GM12878 (cell line): Measurements from ENCODE around the gene FAM184B.

ENCODE experiments used
- BRCA1 ChIP-seq: IDR thresholded peaks from 2 replicates; pipeline ENCODE4 v1.6.1; 2011; ENCODE audit warnings: low read depth, low read length, improper control_type of control experiment
- CTCF ChIP-seq, 3 experiments: IDR thresholded peaks in 2 of 3; conservative IDR thresholded peaks in 1 of 3; 2 replicates each; pipeline ENCODE4 v1.5.1; 2011; ENCODE audit warnings: low read depth in 3 of 3, low read length in 3 of 3, mild to moderate bottlenecking in 3 of 3, control low read depth in 2 of 3, moderate library complexity in 2 of 3, inconsistent platforms in 1 of 3, mixed read lengths in 1 of 3; ENCODE audit not compliant: control insufficient read depth in 2 of 3, insufficient read depth in 1 of 3; ENCODE audit errors: extremely low read depth in 1 of 3
- ELK1 ChIP-seq: IDR thresholded peaks from 2 replicates; pipeline ENCODE4 v1.6.1; 2012; ENCODE audit warnings: low read depth, low read length, improper control_type of control experiment
- POLR2AphosphoS2 ChIP-seq: IDR thresholded peaks from 2 replicates; pipeline ENCODE4 v1.6.1; 2011; ENCODE audit warnings: low read depth, mild to moderate bottlenecking, low read length, improper control_type of control experiment, moderate library complexity
- SP1 ChIP-seq: IDR thresholded peaks from one replicate; pipeline ENCODE4 v1.6.1; 2011; ENCODE audit warnings: low read depth, low read length
- ZBED1 ChIP-seq: IDR thresholded peaks from 2 replicates; pipeline ENCODE4 v1.6.1; 2016; ENCODE audit warnings: borderline replicate concordance

- no peak for TF ChIP-seq ZBED1
- no peak for TF ChIP-seq SP1
- TF ChIP-seq CTCF (IDR thresholded peaks at IDR 0.05 in 2 of 3, conservative IDR thresholded peaks at IDR 0.05 in 1 of 3; ENCODE audit: control insufficient read depth in 2 of 3, extremely low read depth in 1 of 3, insufficient read depth in 1 of 3, low read depth in 3 of 3, low read length in 3 of 3): no peak
- TF ChIP-seq POLR2AphosphoS2: no peak
- no peak for TF ChIP-seq ELK1
- TF ChIP-seq BRCA1: no peak
Measured at GRCh38 chr4:17794730-17795129, 13.3 kb upstream of the FAM184B start.
